ENCODE data around the gene DTX3L.

Gene DTX3L

DNA sequence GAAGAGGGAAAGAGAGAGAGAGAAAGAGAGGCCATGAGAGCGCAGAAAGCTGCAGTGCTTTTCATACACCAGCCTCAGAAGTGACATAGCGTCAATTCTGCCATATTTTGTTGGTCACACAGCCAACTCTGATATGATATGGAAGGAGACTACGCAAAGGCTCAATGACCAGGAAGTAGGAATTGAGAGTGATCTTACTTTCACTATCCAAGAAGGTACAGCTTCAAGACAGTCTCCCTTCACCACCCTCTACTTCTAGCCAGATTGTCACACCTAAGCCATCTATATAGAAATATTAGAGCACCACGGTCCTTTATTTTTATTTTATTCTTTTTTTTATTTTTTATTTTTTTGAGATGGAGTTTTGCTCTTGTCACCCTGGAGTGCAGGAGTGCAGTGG lies 34.4 kb downstream of the DTX3L start:
- Histone ChIP-seq H3K18ac (ENCODE audit: low read depth in 1 of 2, low read length in 2 of 2) (no peak overlapping the region), H3K9me3 (ENCODE audit: control insufficient read depth, low read length) (no peaks in the 10 kb centered on the region), H3K27ac (ENCODE audit: low read length, poor library complexity, severe bottlenecking) (no peak overlapping the region), H2AFZ (ENCODE audit: low read depth, low read length) (no peak overlapping the region), H3K36me3 (ENCODE audit: control insufficient read depth in 1 of 2, insufficient read depth in 2 of 2, low read depth in 1 of 2, low read length in 2 of 2) (no peaks in the 10 kb centered on the region), H2BK12ac (ENCODE audit: low read length in 2 of 2) (no peak overlapping the region), H2AK5ac (ENCODE audit: low read length, severe bottlenecking) (no peak overlapping the region), H3K79me1 (replicated peaks; ENCODE audit: low read length, poor library complexity, severe bottlenecking) (no peaks in the 10 kb centered on the region), H3K23ac (ENCODE audit: low read length in 2 of 2) (no peak overlapping the region), H3K4me1 (ENCODE audit: control insufficient read depth, insufficient read depth, low read depth, low read length) (no peaks in the 10 kb centered on the region), H3K4me3 (ENCODE audit: insufficient read depth in 1 of 2, low read depth in 1 of 2, low read length in 2 of 2) (no peak overlapping the region), H3K14ac (ENCODE audit: low read length in 2 of 2) (no peak overlapping the region), H2BK15ac (ENCODE audit: low read depth, poor library complexity, severe bottlenecking) (no peak overlapping the region), H3K27me3 (ENCODE audit: control insufficient read depth in 1 of 2, insufficient read depth in 1 of 2, low read length in 2 of 2) (peaks cover 0 to 9% of the 10 kb centered on the region in 2 experiments), H3K9ac (ENCODE audit: low read length) (no peak overlapping the region), H2BK120ac (ENCODE audit: low read depth, low read length) (no peak overlapping the region), H4K8ac (ENCODE audit: low read length) (no peak overlapping the region), H3K4me2 (ENCODE audit: low read length, poor library complexity, severe bottlenecking) (no peak overlapping the region), H2BK5ac (ENCODE audit: low read depth, low read length, poor library complexity, severe bottlenecking) (no peak overlapping the region), H3K4ac (ENCODE audit: low read depth in 1 of 2, low read length in 2 of 2) (no peak overlapping the region), H4K91ac (ENCODE audit: low read length) (no peak overlapping the region)
- no peak for DNase-seq
- 91% methylated on average over 3 of the region's 4 CpGs for WGBS

GRCh38 chr3:122602011-122602710 lies 38.0 kb downstream of the DTX3L start:
- H3K18ac ChIP-seq (ENCODE audit: low read depth in 1 of 2, low read length in 2 of 2) = no peak overlapping the region
- no peaks in the 10 kb centered on the region for H3K79me1 ChIP-seq (replicated peaks; ENCODE audit: low read length, poor library complexity, severe bottlenecking)
- no peak overlapping the region for H3K9ac ChIP-seq (ENCODE audit: low read length)
- no peak overlapping the region for H2BK120ac ChIP-seq (ENCODE audit: low read depth, low read length)
- H2AFZ ChIP-seq (ENCODE audit: low read depth, low read length) = no peak overlapping the region
- H3K36me3 ChIP-seq (ENCODE audit: control insufficient read depth in 1 of 2, insufficient read depth in 2 of 2, low read depth in 1 of 2, low read length in 2 of 2) = no peaks in the 10 kb centered on the region
- no peak overlapping the region for H3K23ac ChIP-seq (ENCODE audit: low read length in 2 of 2)
- no peak overlapping the region for H4K91ac ChIP-seq (ENCODE audit: low read length)
- no peak overlapping the region for H4K8ac ChIP-seq (ENCODE audit: low read length)
- peaks cover 0 to 3% of the 10 kb centered on the region in 2 experiments for H3K27me3 ChIP-seq (ENCODE audit: control insufficient read depth in 1 of 2, insufficient read depth in 1 of 2, low read length in 2 of 2)
- H3K27ac ChIP-seq (ENCODE audit: low read length, poor library complexity, severe bottlenecking) = no peak overlapping the region
- no peak overlapping the region for H2BK15ac ChIP-seq (ENCODE audit: low read depth, poor library complexity, severe bottlenecking)
- H2AK5ac ChIP-seq (ENCODE audit: low read length, severe bottlenecking) = no peak overlapping the region
- no peak overlapping the region for H2BK5ac ChIP-seq (ENCODE audit: low read depth, low read length, poor library complexity, severe bottlenecking)
- no peak overlapping the region for H2BK12ac ChIP-seq (ENCODE audit: low read length in 2 of 2)
- H3K4me3 ChIP-seq (ENCODE audit: insufficient read depth in 1 of 2, low read depth in 1 of 2, low read length in 2 of 2) = no peak overlapping the region
- no peak overlapping the region for H3K4me2 ChIP-seq (ENCODE audit: low read length, poor library complexity, severe bottlenecking)
- H3K4me1 ChIP-seq (ENCODE audit: control insufficient read depth, insufficient read depth, low read depth, low read length) = no peaks in the 10 kb centered on the region
- H3K9me3 ChIP-seq (ENCODE audit: control insufficient read depth, low read length) = no peaks in the 10 kb centered on the region
- no peak for DNase-seq
- H3K14ac ChIP-seq (ENCODE audit: low read length in 2 of 2) = no peak overlapping the region
- WGBS = 71% methylated on average over 5 of the region's 5 CpGs
- H3K4ac ChIP-seq (ENCODE audit: low read depth in 1 of 2, low read length in 2 of 2) = no peak overlapping the region

DNA sequence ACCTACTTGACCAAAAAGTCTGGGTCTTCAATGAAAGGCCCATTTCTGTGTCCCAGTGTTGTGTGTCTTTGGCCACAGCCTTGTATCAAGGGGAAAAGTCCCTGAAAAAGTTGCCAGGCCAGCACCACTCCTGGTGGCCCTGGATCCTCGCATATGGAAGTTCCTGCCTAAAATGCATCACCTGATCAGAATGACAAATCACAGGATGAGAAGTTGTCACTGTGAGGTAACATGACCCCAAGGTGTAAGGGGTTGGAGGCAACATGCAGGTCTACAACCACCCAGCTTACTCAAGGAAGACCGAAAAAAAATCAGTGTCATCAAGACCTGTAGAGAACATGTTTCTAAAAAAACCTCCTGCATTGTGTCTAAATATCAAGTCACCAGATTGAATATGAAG lies 38.9 kb downstream of the DTX3L start:
- Histone ChIP-seq H3K9me3 (ENCODE audit: control insufficient read depth, low read length) (no peaks in the 10 kb centered on the region), H3K79me1 (replicated peaks; ENCODE audit: low read length, poor library complexity, severe bottlenecking) (no peaks in the 10 kb centered on the region), H3K27me3 (ENCODE audit: control insufficient read depth in 1 of 2, insufficient read depth in 1 of 2, low read length in 2 of 2) (peaks cover 0 to 3% of the 10 kb centered on the region in 2 experiments), H3K23ac (ENCODE audit: low read length in 2 of 2) (peak overlapping the region in 1 of 2 experiments; percentile 46), H3K4me3 (ENCODE audit: insufficient read depth in 1 of 2, low read depth in 1 of 2, low read length in 2 of 2) (no peak overlapping the region), H2BK120ac (ENCODE audit: low read depth, low read length) (no peak overlapping the region), H4K91ac (ENCODE audit: low read length) (no peak overlapping the region), H4K8ac (ENCODE audit: low read length) (no peak overlapping the region), H3K27ac (ENCODE audit: low read length, poor library complexity, severe bottlenecking) (no peak overlapping the region), H3K4me2 (ENCODE audit: low read length, poor library complexity, severe bottlenecking) (no peak overlapping the region), H2AK5ac (ENCODE audit: low read length, severe bottlenecking) (no peak overlapping the region), H2BK5ac (ENCODE audit: low read depth, low read length, poor library complexity, severe bottlenecking) (no peak overlapping the region), H3K14ac (ENCODE audit: low read length in 2 of 2) (no peak overlapping the region), H2AFZ (ENCODE audit: low read depth, low read length) (no peak overlapping the region), H3K18ac (ENCODE audit: low read depth in 1 of 2, low read length in 2 of 2) (no peak overlapping the region), H3K9ac (ENCODE audit: low read length) (no peak overlapping the region), H3K4me1 (ENCODE audit: control insufficient read depth, insufficient read depth, low read depth, low read length) (no peaks in the 10 kb centered on the region), H3K36me3 (ENCODE audit: control insufficient read depth in 1 of 2, insufficient read depth in 2 of 2, low read depth in 1 of 2, low read length in 2 of 2) (no peaks in the 10 kb centered on the region), H2BK12ac (ENCODE audit: low read length in 2 of 2) (no peak overlapping the region), H3K4ac (ENCODE audit: low read depth in 1 of 2, low read length in 2 of 2) (no peak overlapping the region), H2BK15ac (ENCODE audit: low read depth, poor library complexity, severe bottlenecking) (no peak overlapping the region)
- 100% methylated on average over 1 of the region's 2 CpGs for WGBS
- DNase-seq = no peak

- Histone ChIP-seq H3K27ac (ENCODE audit: low read length, poor library complexity, severe bottlenecking) (no peak overlapping the region), H2AK5ac (ENCODE audit: low read length, severe bottlenecking) (no peak overlapping the region), H2BK120ac (ENCODE audit: low read depth, low read length) (no peak overlapping the region), H2AFZ (ENCODE audit: low read depth, low read length) (no peak overlapping the region), H2BK12ac (ENCODE audit: low read length in 2 of 2) (no peak overlapping the region), H4K8ac (ENCODE audit: low read length) (no peak overlapping the region), H3K9me3 (ENCODE audit: control insufficient read depth, low read length) (no peaks in the 10 kb centered on the region), H3K4me2 (ENCODE audit: low read length, poor library complexity, severe bottlenecking) (no peak overlapping the region), H3K79me1 (replicated peaks; ENCODE audit: low read length, poor library complexity, severe bottlenecking) (no peaks in the 10 kb centered on the region), H3K23ac (ENCODE audit: low read length in 2 of 2) (no peak overlapping the region), H4K91ac (ENCODE audit: low read length) (no peak overlapping the region), H3K27me3 (ENCODE audit: control insufficient read depth in 1 of 2, insufficient read depth in 1 of 2, low read length in 2 of 2) (peaks cover 0 to 3% of the 10 kb centered on the region in 2 experiments), H3K4me3 (ENCODE audit: insufficient read depth in 1 of 2, low read depth in 1 of 2, low read length in 2 of 2) (no peak overlapping the region), H3K36me3 (ENCODE audit: control insufficient read depth in 1 of 2, insufficient read depth in 2 of 2, low read depth in 1 of 2, low read length in 2 of 2) (no peaks in the 10 kb centered on the region), H3K18ac (ENCODE audit: low read depth in 1 of 2, low read length in 2 of 2) (no peak overlapping the region), H3K4me1 (ENCODE audit: control insufficient read depth, insufficient read depth, low read depth, low read length) (no peaks in the 10 kb centered on the region), H2BK15ac (ENCODE audit: low read depth, poor library complexity, severe bottlenecking) (no peak overlapping the region), H3K4ac (ENCODE audit: low read depth in 1 of 2, low read length in 2 of 2) (no peak overlapping the region), H3K14ac (ENCODE audit: low read length in 2 of 2) (no peak overlapping the region), H2BK5ac (ENCODE audit: low read depth, low read length, poor library complexity, severe bottlenecking) (no peak overlapping the region), H3K9ac (ENCODE audit: low read length) (no peak overlapping the region)
- 85% methylated on average over 4 of the region's 4 CpGs for WGBS
- no peak for DNase-seq
Observed at GRCh38 chr3:122606330-122606729, 42.2 kb downstream of the DTX3L start.
